H1 (cell line): ENCODE results near the gene HSPA1L. TPM values are rescaled to one million over a fixed set of nuclear protein-coding genes. Genes with fewer than 3 reads are reported as not detected.

ENCODE experiments used
- CBX8 ChIP-seq: fragments of 300-800, 300-1000 bp; sonication (generic); IDR thresholded peaks from 2 replicates; pipeline ENCODE4 v1.7.1; 2016; ENCODE audit warnings: low read depth, low read length, borderline replicate concordance
- CREB1 ChIP-seq: IDR thresholded peaks from 2 replicates; pipeline ENCODE4 v1.6.1; 2012; ENCODE audit warnings: inconsistent platforms
- EGR1 ChIP-seq: IDR thresholded peaks from 2 replicates; pipeline ENCODE4 v1.6.1; 2011; ENCODE audit warnings: low read depth, low read length, borderline replicate concordance
- FOSL1 ChIP-seq: IDR thresholded peaks from 2 replicates; pipeline ENCODE4 v1.6.1; 2011; ENCODE audit warnings: mild to moderate bottlenecking, low read depth, low read length, moderate library complexity; ENCODE audit not compliant: insufficient read depth
- GABPA ChIP-seq: IDR thresholded peaks from 2 replicates; pipeline ENCODE4 v1.6.1; 2011; ENCODE audit warnings: mild to moderate bottlenecking, low read length, moderate library complexity, borderline replicate concordance; ENCODE audit not compliant: insufficient read depth
- HDAC6 ChIP-seq: IDR thresholded peaks from one replicate; pipeline ENCODE4 v1.7.1; 2012; ENCODE audit warnings: low read depth, mild to moderate bottlenecking, inconsistent platforms, low read length, moderate library complexity
- MAFK ChIP-seq: IDR thresholded peaks from 2 replicates; pipeline ENCODE4 v1.6.1; 2012; ENCODE audit warnings: low read depth, mild to moderate bottlenecking, improper control_type of control experiment, low read length
- PHF8 ChIP-seq: fragments of 200-600 bp; sonication (generic); conservative IDR thresholded peaks from 2 replicates; pipeline ENCODE4 v1.7.1; 2012; ENCODE audit warnings: low read depth, mild to moderate bottlenecking, inconsistent platforms, low read length, moderate library complexity
- RXRA ChIP-seq: IDR thresholded peaks from 2 replicates; pipeline ENCODE4 v1.6.1; 2011; ENCODE audit warnings: low read depth, mild to moderate bottlenecking, low read length, moderate library complexity; ENCODE audit not compliant: insufficient read depth
- SP4 ChIP-seq: IDR thresholded peaks from 2 replicates; pipeline ENCODE4 v1.6.1; 2012; ENCODE audit warnings: low read length, inconsistent platforms
- TBP ChIP-seq: IDR thresholded peaks from 2 replicates; pipeline ENCODE4 v1.6.1; 2011; ENCODE audit warnings: low read depth, low read length, improper control_type of control experiment
- polyA plus RNA-seq, 7 experiments: library from polyadenylated mRNA; depleted of rRNA in 3 of 7; stranded (reverse) in 5 of 7; unstranded in 2 of 7; fragments of >200 nt in 5 of 7; fragments of 200-250 nt in 2 of 7; gene quantifications; 1 replicate in 5 of 7; 2 replicates in 1 of 7; 4 replicates in 1 of 7; pipeline versions ENCODE4 v1.2.1 to v1.2.3, GENCODE V29; 2011 to 2013; ENCODE audit warnings: missing spikeins in 2 of 7, mixed read lengths in 2 of 7
- total RNA-seq: library from RNA; stranded (reverse); fragmentation: NEBNext Ultra II Directional; extraction: Animal tissue kit (Norgen Biotek cat#: 25700); gene quantifications from 2 replicates; pipeline ENCODE4 v1.2.1, GENCODE V29; 2021

HSPA1L gene
- total and polyA plus RNA-seq, 2 of the 8 experiments (the other 6 are each of a cell fraction or from before 2014, with no cell fraction given), result 1.00 to 1.9 TPM

GRCh38 chr6:31762878-31763618 is 52.0 kb downstream of the HSPA1L start (continued):
- TF ChIP-seq MAFK, result no peak
- TF ChIP-seq CBX8, result no peak
- TF ChIP-seq FOSL1, result no peak
- TF ChIP-seq EGR1, result no peak
- TF ChIP-seq GABPA, result no peak
- no peak for TF ChIP-seq SP4
- TF ChIP-seq CREB1, result no peak
- no peak for TF ChIP-seq TBP
- TF ChIP-seq RXRA, result no peak
- no peak for TF ChIP-seq HDAC6
- no peak for TF ChIP-seq PHF8
- TF ChIP-seq, all 59 proteins: peak for 0
